Measurements from ENCODE around the gene SFXN5.
A peak's percentile ranks its signal among the peaks of the same experiment; 100 is the strongest.
"Not testable (repeated sequence)": the region's sequence is repeated elsewhere in the genome, so short reads cannot be mapped to it uniquely, and the experiment has no call there.

The SFXN5 gene, protein sequence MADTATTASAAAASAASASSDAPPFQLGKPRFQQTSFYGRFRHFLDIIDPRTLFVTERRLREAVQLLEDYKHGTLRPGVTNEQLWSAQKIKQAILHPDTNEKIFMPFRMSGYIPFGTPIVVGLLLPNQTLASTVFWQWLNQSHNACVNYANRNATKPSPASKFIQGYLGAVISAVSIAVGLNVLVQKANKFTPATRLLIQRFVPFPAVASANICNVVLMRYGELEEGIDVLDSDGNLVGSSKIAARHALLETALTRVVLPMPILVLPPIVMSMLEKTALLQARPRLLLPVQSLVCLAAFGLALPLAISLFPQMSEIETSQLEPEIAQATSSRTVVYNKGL

DNA sequence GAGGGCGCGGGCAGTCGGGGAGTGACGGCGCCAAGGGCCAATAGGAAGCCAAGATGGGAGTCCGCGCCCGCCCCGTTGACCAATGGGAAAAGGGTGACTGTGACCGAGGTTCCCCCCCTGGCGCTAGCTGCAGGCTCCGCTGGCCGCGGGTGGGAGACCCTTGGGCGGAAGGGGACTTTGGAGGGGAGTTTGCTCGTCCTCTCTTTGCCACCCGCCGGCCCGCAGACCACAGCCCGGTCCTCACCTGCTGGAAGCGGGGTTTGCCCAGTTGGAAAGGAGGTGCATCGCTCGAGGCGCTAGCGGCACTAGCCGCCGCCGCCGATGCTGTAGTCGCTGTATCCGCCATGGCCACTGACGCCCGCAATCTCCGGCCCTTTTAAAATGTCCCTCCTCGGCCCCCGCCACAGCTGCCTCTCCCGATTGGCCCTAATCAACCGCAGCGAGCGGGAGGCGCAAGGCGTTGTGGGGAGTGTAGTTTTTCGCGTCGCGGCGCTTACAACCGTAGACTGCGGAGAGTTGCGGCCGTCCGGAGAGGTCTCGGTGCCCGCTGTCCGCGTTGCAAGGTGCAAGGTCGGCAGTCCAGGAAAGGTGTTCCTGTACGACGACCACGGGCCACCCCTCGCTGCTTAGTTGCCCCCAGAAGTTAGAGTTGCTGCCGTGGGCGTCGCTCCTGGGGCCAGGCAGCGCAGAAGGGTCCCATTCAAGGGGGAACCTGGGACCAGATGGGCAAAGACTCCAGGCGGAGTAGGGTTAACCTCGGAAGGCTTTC, at the start of gene SFXN5:
Gene SFXN5 (minus strand): TSS at position 353 of the 769 bp plus-strand sequence. CDS start 7 bp downstream, at position 346.
- DNase-seq = peak; percentile 86

DNA sequence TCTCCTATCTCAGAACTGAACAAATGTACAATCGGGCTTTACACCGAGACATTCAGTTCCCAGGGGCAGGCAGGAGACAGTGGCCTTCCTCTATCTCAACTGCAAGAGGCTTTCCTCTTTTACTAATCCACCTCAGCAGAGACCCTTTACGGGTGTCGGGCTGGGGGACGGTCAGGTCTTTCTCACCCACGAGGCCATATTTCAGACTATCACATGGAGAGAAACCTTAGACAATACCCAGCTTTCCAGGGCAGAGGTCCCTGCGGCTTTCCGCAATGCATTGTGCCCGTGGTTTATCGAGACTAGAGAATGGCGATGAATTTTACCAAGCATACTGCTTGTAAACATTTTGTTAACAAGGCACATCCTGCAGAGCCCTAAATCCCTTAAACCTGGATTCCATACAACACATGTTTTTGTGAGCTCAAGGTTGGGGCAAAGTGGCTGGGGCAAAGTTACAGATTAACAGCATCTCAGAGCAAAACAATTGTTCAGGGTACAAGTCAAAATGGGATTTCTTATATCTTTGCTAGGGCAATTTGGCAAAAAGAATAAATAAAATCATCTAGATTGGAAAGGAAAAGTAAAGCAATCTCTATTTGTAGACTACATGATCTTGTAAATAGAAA, 48.2 kb upstream of the SFXN5 start:
- not testable (repeated sequence) for DNase-seq

DNA sequence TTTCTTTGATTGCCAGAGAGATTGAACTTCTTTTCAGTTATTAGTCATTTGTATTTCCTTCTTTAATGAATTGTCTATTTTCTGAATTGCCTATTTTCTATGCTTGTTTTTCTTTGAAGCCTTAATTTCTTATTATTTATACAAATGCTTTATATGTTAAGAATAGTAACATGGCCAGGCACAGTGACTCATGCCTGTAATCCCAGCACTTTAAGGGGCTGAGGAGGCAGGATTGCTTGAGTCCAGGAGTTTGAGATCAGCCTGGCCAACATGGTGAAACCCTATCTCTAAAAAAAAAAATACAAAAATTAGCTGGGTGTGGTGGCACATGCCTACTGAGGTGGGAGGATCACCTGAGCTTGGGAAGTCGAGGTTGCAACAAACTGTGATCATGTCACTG, 45.9 kb upstream of the SFXN5 start:
- no peak for DNase-seq

DNA sequence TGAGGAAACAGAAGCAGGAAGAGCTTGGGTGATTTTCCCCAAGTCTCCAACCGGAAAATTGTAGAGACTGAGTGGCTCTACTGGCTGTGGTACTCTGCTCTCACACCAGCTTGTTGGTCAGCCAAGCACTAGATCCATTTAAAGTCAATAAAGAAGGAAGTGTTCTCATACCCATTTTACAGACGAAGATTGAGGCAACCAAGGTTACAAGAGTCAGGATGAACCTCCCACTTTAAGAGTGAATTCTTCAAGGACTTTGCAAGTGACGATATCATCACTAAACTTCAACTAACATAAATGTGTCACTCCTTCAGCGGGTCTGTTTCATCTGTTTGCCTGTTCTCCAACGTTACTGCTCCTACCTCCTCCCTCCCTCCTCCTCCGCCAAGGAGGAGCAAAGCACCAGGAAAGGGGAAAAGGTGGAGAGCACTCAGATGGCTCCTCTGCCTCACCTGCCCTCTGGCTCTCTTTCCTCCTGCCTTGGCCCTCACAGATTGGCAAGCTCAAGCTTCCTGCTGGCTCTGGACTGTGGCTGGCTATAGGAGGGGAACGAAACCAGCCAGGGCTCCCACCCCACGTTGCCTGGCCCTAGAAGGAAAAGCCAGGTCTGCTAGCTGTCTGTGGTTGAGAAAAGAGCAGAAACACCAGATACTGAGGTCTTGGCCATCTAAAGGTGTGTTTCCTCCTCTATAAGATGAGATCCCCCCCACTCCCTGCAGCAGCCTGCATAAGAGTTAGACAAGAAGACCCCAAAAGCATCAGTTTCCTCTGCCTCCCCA, 44.9 kb upstream of the SFXN5 start:
- no peak for DNase-seq

DNA sequence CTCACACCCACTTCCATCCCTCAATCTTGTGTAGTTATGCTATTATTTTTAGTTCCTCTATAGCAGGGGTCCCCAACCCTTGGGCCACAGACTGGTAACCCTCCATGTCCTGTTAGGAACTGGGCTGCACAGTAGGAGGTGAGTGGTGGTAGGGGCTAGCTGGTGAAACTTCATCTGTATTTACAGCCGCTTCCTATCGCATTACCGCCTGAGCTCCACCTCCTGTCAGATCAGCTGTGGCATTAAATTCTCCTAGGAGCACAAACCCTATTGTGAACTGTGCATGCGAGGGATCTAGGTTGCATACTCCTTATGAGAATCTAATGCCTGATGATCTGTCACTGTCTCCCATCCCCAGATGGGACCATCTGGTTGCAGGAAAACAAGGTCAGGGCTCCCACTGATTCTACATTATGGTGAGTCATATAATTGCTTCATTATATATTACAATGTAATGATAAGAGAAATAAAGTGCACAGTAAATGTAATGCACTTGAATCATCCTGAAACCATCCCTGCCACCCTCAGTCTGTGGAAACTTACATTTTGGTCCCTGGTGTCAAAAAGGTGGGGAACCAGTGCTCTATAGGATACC, 42.9 kb upstream of the SFXN5 start:
- DNase-seq = no peak

GRCh38 chr2:73112913-73113854, 41.7 kb upstream of the SFXN5 start, which contains the start of gene RAB11FIP5:
Gene RAB11FIP5 (minus strand): TSS chr2:73112948. CDS start chr2:73112777, 171 bp downstream.
- peak; percentile 72 for DNase-seq

DNA sequence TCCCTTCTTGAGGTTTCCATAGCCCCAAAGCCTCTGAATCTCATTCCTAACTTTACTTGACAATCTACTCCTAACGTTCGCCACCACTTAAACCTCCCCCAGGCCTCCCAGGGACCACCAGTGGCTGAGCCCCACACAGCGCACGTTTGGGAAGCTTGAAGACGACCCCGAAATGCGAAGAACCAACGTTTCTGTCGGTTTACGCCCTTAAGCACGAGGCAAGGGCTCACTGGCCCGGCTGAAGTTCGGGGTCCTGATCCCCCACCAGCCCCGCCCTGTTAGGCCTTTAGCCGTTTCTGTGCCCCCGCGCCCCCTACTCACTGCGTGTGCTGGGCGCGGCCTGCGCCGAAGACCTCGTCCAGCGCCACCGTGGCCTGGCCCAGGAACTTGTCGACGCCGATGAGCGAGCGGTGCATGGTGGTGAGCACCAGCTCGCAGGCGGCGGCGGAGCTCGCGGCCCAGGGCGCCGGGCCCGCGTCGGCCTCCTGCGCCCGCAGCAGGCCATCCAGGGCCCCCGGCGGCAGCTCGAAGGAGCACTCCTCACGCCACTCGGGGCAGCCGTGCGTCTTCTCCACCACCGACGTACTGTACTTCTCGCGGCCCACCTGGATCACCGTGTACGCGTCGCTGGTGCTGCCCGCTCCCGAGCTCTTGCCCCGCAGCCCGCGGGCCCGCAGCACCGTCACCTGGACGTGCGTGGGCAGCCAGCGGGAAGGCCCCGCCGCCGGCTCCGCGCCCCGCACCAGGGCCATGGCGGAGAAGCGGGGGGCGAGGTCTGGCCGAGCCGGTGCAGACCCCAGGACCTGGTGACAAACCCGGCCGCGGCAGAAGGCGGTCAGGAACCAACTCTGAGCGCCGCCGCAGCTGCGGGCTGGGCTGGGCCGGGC, 40.8 kb upstream of the SFXN5 start:
- no peak for DNase-seq

GRCh38 chr2:73111073-73112025, 39.8 kb upstream of the SFXN5 start:
- no peak for DNase-seq

DNA sequence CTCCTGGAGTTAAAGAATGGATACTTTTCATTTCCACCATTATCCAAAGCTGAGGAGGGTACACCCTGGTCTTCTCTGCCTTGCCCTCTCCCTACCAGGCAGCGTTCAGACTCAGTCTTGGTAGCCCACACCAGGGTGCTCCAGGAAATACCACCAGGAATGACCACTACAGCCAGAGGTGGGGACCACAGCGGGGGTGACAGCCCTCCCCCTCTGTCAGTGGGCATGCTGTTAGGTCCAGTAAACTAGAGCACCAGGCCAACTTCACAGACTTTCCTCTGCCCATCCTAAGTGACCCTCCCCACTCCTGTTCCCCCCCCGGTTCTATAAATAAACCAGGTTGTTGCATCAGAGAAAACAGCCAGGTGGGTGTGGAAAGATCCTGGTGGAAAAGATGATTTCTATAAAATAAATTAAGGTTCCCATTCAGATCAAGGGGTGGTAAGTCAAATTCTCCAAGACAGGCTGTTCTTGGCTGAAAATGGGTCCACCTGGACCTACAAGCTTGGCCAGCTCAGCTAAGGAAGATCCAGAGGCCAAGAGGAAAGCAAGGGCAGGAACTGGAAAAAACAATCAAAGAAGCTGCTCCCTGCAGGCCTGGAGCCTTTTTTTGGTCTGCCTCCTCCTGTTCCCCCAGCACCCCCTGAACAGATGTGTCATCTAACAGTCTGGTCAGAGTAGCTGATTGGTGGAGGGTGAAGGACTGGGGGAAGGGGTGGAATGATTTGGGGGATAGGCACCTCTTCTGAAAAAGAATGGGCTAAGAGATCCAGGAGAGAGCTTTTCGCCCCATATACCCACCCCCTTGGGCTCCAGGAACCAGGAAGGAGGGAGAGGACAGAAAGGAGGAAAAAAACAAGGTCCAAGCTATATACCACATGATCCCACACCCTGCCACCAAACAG, 38.9 kb upstream of the SFXN5 start:
- DNase-seq = no peak

GRCh38 chr2:73109431-73110167, 38.1 kb upstream of the SFXN5 start:
- DNase-seq = no peak

DNA sequence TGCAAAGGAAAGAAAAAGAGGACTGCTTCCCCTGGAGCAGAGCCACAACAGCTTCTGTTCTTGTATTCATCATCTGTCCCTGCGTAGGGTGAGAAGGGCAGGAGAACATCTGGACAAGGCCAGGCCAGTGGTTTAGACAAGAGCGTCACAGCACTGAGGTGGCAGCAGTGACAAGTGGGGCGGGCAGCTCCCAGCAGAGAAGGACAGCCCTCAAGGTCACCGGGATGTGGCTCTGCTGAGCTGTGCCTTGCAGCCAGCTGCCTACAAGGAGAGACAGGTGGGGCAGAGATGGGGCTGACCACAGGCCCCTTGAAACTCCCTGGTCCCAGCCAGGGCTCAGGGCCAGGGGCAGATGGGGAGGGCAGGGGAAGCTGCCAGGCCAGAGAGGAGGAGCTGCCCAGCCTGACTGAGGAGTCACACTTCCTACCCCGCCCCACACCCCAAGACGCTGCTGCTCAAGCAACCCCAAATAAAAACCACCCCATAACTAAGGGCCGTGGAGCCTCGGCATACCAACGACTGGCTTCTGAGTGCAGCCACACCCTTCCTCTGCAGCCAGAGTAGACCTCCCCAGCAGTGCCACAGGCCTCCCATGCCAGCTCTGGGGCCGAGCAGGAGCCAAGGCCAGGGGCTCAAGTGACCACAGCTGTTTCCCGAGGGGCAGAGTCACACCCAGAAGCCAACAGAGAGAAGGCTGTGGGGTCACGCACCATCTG, 35.9 kb upstream of the SFXN5 start:
- DNase-seq = no peak

DNA sequence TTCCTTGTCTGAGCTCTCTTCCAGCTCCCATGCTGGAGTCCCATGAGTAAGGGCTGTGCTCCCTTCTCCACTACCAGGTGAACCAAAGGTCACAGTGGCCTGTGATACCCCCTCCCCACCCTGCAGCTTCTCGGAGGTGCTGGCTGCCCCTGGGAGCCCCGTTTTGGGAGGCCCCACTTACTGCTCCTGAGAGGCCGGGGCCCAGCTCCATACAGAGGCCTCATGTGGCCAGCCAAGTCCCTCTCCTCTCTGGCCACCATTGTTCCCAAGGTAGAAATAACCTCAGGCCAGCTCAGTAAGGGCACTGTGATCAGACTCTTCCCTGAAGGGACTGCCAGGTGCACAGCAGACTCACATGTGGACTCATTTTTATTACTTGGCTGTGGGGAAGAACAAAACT, 35.3 kb upstream of the SFXN5 start:
- DNase-seq = no peak

DNA sequence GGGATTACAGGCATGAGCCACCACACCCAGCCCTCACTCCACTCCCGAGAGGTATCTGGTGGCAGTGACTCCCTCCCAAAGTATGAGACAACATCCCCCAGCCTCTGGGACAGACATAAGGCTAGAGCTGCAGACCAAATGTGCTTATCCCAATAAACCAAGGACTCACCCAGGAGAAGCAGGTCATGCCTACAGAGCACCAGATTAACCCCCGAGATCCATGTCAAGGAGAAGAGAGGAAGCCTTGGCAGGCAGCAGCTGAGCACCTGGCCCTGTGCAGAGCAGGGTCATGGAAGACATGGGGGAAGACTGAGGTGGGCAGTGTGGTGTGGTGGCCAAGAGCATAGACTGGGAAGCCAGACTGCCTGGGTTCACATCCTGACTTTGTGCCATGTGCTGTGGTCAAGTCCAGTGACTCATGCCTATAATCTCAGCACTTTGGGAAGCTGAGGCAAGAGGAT, 34.0 kb upstream of the SFXN5 start:
- no peak for DNase-seq

- no peak for DNase-seq
Measured at GRCh38 chr2:73104933-73105332, 33.4 kb upstream of the SFXN5 start.

DNA sequence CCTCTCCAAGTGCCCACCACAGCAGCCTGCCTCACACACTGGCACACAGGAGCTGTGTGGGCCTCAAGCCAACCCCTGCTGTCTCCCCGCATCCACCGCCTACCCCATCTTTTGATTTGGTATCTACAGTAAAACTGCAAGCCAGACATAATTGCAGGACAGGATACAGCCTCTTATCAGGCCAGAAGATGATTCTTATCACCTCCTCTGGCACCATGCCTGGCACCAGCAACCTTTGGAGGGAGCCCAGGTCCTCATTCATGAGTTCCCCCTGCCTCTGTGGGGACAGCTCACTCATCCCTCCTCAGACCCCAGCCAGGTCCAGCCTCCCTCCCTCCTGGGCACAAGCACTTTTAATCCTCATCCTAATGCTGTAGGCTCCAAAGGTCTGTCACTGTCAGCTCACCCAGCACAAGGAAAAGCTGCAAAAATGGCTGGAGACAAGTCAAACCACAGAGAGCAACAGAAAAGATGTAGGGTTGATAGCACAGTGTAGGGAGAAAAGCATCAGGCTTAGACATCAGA, 31.6 kb upstream of the SFXN5 start:
- no peak for DNase-seq

DNA sequence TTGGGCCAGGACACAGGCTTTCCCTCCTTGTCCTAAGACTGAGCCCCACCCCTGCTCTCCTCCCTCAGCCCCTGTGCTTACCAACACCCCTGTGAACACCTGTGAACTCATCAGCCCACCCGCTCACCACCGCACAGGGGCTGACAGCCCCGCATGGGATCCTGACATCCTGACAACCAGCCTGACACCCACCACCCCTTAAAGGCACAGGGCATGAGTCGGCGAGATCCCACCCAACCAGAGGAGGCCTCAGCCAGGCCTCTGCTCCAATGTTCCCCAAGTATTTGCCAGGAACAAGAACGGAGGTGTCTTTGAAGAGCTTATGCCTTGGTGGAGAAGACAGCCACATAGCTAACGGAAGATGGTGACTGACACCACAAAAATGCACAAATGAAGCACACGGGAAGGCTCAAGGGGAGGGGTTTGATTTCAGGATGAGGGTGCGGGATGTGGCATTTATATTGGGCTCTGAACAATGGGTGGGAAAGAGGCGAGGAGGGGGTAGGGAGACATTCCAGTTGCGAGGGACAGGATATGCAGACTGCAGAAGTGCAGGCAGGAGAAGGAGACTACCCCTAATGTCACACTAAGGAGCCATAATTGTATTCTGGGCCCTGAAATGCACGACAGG, 30.2 kb upstream of the SFXN5 start:
- no peak for DNase-seq
